ENCODE results near the gene ZNF420. TPM values are rescaled to one million over a fixed set of nuclear protein-coding genes. Genes with fewer than 3 reads are reported as not detected.

ZNF420 gene
- total and polyA plus RNA-seq, 2 of the 8 experiments (the other 6 are each of a cell fraction or from before 2014, with no cell fraction given): 1.7 to 8.8 TPM

DNA sequence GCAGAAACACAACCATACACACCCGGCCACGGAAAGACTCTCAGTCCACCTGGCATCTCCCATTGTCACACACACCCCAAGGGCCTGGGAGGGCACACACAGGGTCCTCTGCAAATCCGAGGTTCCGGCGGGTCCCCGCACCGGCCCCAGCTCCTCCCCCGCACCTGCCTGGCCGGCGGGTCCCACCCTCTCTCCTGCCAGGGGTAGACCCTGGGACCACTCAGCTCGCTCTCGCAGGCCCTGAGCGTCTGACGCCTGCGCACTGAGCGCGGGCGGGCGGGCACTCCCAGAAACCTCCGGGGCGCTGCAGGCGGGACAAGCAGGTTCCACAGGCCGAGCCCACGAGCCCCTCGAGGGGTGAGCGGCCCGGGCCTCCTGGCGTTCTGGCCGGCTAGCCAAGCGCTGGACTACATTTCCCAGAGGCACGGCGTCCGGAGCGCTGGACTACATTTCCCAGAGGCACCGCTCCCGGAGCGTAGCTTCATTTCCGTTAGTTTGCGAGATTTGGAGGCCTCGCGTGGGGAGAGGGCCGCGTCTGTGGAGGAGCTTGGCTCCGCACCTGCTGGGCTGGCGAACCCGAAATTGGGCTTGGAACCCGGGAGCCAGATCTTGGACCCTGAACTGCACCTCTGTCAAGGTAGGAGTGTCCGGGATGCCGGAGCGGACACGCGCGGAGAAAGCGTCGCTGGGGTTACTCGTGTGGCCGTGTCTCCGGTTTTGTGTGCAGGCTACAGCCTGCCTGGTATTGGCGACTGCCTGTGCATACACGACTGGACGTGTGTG is at the start of gene ZNF420 (continued):
- TF ChIP-seq YY1 (IDR thresholded peaks at IDR 0.05; ENCODE audit: low read depth, low read length) (no peak), KDM1A (IDR thresholded peaks at IDR 0.05; ENCODE audit: borderline replicate concordance, low read length) (no peak), TAF1 (IDR thresholded peaks at IDR 0.05; ENCODE audit: low read depth, low read length) (0 out of 2 replicates have a peak, but pooled peaks have one; percentile 43), BRCA1 (IDR thresholded peaks at IDR 0.05; ENCODE audit: low read depth, low read length) (peak; percentile 87), CBX8 (IDR thresholded peaks at IDR 0.05; ENCODE audit: borderline replicate concordance, low read depth, low read length) (no peak), SP1 (IDR thresholded peaks at IDR 0.05; ENCODE audit: low read depth, low read length) (no peak), NANOG (IDR thresholded peaks at IDR 0.05; ENCODE audit: insufficient read depth, low read depth, low read length, poor library complexity, severe bottlenecking) (no peak), TBP (IDR thresholded peaks at IDR 0.05; ENCODE audit: low read depth, low read length) (peak; percentile 23; the same call in 1 of the 2 replicates), SP4 (IDR thresholded peaks at IDR 0.05; ENCODE audit: low read length) (no peak), MAFK (IDR thresholded peaks at IDR 0.05; ENCODE audit: low read depth, low read length) (no peak), CREB1 (IDR thresholded peaks at IDR 0.05) (peak; percentile 59; the same call in 1 of the 2 replicates), POLR2AphosphoS5 (IDR thresholded peaks at IDR 0.05; ENCODE audit: low read depth, low read length) (peak; percentile 55; the same call in 1 of the 2 replicates), NRF1 (IDR thresholded peaks at IDR 0.05; ENCODE audit: low read depth, low read length) (peak; percentile 77), EP300 (IDR thresholded peaks at IDR 0.05; ENCODE audit: borderline replicate concordance in 1 of 2, low read depth in 2 of 2, low read length in 2 of 2) (peak in 1 of 2 experiments; percentile 46; a peak in 1 of 3 replicates), BCL11A (IDR thresholded peaks at IDR 0.05; ENCODE audit: low read depth in 2 of 2, low read length in 2 of 2) (no peak), EZH2 (IDR thresholded peaks at IDR 0.05; ENCODE audit: low read depth, low read length, severe bottlenecking) (no peak), FOSL1 (IDR thresholded peaks at IDR 0.05; ENCODE audit: insufficient read depth, low read depth, low read length) (no peak), KDM4A (IDR thresholded peaks at IDR 0.05; ENCODE audit: low read depth, low read length, severe bottlenecking) (peak; percentile 91), TAF7 (optimal IDR thresholded peaks at IDR 0.05; ENCODE audit: borderline replicate concordance, low read depth, low read length) (peak; percentile 62), SIX5 (IDR thresholded peaks at IDR 0.05; ENCODE audit: low read depth, low read length) (peak; percentile 93)
- TF ChIP-seq, protein P1, sequence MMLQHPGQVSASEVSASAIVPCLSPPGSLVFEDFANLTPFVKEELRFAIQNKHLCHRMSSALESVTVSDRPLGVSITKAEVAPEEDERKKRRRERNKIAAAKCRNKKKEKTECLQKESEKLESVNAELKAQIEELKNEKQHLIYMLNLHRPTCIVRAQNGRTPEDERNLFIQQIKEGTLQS (IDR thresholded peaks at IDR 0.05; ENCODE audit: insufficient read depth, low read depth, low read length): no peak
- TF ChIP-seq, protein P2, sequence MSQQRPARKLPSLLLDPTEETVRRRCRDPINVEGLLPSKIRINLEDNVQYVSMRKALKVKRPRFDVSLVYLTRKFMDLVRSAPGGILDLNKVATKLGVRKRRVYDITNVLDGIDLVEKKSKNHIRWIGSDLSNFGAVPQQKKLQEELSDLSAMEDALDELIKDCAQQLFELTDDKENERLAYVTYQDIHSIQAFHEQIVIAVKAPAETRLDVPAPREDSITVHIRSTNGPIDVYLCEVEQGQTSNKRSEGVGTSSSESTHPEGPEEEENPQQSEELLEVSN (IDR thresholded peaks at IDR 0.05): peak; percentile 89

Data from H1 (cell line).